ENCODE data around the gene NOMO2. TPM values are rescaled to one million over a fixed set of nuclear protein-coding genes. Genes with fewer than 3 reads are reported as not detected.
"Not testable (repeated sequence)": the region's sequence is repeated elsewhere in the genome, so short reads cannot be mapped to it uniquely, and the experiment has no call there.

NOMO2 gene, protein sequence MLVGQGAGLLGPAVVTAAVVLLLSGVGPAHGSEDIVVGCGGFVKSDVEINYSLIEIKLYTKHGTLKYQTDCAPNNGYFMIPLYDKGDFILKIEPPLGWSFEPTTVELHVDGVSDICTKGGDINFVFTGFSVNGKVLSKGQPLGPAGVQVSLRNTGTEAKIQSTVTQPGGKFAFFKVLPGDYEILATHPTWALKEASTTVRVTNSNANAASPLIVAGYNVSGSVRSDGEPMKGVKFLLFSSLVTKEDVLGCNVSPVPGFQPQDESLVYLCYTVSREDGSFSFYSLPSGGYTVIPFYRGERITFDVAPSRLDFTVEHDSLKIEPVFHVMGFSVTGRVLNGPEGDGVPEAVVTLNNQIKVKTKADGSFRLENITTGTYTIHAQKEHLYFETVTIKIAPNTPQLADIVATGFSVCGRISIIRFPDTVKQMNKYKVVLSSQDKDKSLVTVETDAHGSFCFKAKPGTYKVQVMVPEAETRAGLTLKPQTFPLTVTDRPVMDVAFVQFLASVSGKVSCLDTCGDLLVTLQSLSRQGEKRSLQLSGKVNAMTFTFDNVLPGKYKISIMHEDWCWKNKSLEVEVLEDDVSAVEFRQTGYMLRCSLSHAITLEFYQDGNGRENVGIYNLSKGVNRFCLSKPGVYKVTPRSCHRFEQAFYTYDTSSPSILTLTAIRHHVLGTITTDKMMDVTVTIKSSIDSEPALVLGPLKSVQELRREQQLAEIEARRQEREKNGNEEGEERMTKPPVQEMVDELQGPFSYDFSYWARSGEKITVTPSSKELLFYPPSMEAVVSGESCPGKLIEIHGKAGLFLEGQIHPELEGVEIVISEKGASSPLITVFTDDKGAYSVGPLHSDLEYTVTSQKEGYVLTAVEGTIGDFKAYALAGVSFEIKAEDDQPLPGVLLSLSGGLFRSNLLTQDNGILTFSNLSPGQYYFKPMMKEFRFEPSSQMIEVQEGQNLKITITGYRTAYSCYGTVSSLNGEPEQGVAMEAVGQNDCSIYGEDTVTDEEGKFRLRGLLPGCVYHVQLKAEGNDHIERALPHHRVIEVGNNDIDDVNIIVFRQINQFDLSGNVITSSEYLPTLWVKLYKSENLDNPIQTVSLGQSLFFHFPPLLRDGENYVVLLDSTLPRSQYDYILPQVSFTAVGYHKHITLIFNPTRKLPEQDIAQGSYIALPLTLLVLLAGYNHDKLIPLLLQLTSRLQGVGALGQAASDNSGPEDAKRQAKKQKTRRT
- 62.8 TPM for polyA plus RNA-seq

DNA sequence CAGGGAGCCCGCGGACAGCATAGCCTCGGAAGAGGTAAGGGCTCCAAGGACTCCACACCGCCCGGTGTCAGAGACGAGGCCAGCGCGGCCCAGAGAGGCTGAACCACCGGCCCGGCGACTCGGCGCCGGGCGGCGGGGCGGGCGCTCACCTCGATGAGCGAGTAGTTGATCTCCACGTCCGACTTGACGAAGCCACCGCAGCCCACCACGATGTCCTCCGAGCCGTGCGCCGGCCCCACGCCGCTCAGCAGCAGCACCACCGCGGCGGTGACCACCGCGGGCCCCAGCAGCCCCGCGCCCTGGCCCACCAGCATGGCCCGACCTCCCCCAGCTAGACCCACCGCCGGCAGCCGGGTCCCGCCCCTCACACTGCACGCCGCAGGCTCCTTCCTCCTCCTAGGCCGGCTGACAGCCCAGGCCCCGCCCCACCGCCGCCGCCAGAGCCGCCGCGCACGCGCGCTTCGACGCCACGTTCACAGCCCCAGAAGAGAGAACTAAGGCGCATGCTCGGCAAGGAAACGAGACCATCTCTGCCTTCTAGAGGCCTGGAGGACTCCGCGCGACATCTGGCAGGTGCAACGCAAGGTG lies at the start of gene NOMO2:
Gene NOMO2, minus strand, starts transcription at position 371 of the 588 bp plus-strand sequence. Its CDS starts 57 bp downstream, at position 314.
- not testable (repeated sequence) for H3K36me3 Mint-ChIP-seq, H3K27me3 Mint-ChIP-seq, H3K9me3 Mint-ChIP-seq, H3K4me1 Mint-ChIP-seq
- Mint-ChIP-seq H3K4me3 (peak within 1 kb of the TSS; percentile 61 to 91 (median 80)), H3K27ac (peak within 1 kb of the TSS in 2 of 3 donors; percentile 16 to 58)

- not testable (repeated sequence) for H3K4me1 Mint-ChIP-seq, H3K9me3 Mint-ChIP-seq, H3K27ac Mint-ChIP-seq, H3K4me3 Mint-ChIP-seq, H3K27me3 Mint-ChIP-seq, H3K36me3 Mint-ChIP-seq
Measured at GRCh38 chr16:18610147-18610803, 48.4 kb upstream of the NOMO2 start.

GRCh38 chr16:18608271-18608670 lies 46.4 kb upstream of the NOMO2 start:
- not testable (repeated sequence) for H3K27ac Mint-ChIP-seq

DNA sequence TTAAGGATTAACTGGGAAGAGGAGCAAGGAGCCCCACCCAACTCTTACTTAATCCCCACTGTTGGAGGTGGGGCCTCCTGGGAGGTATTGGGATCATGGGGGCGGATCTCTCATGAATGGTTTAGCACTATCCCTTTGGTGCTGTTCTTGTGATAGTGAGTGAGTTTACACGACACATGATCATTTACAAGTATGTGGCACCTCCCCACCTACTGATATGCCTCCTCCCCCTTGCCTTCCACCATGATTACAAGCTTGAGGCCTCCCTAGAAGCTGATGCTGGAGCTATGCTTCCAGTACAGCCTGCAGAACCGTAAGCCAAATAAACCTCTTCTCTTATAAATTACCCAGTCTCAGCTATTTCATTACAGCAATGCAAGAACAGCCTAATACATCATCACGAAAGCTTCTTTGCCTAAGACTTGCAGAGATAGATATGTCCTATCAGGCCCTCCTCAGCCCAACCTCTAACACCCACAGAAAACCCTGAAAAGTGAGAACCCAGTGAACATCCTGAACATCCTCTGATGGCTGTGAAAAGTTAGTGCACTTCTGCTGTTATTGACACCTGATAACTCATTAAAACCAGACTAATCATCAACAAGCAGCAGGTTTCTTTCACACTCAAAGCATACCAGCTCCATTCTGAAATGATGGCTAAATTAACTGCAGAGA lies 41.8 kb upstream of the NOMO2 start:
- H3K27ac Mint-ChIP-seq, H3K36me3 Mint-ChIP-seq, H3K4me1 Mint-ChIP-seq, H3K4me3 Mint-ChIP-seq, H3K9me3 Mint-ChIP-seq, H3K27me3 Mint-ChIP-seq: not testable (repeated sequence)

More at GRCh38 chr16:18608271-18608670, 46.4 kb upstream of the NOMO2 start:
- H3K4me3 Mint-ChIP-seq, H3K9me3 Mint-ChIP-seq, H3K36me3 Mint-ChIP-seq, H3K4me1 Mint-ChIP-seq, H3K27me3 Mint-ChIP-seq: not testable (repeated sequence)

- not testable (repeated sequence) for H3K27me3 Mint-ChIP-seq, H3K4me1 Mint-ChIP-seq, H3K36me3 Mint-ChIP-seq, H3K4me3 Mint-ChIP-seq, H3K27ac Mint-ChIP-seq, H3K9me3 Mint-ChIP-seq
Measured at GRCh38 chr16:18598582-18598981, 36.7 kb upstream of the NOMO2 start.

- H3K27ac Mint-ChIP-seq, H3K27me3 Mint-ChIP-seq, H3K36me3 Mint-ChIP-seq, H3K9me3 Mint-ChIP-seq, H3K4me1 Mint-ChIP-seq, H3K4me3 Mint-ChIP-seq: not testable (repeated sequence)
Measured at GRCh38 chr16:18597734-18598133, 35.8 kb upstream of the NOMO2 start.

GRCh38 chr16:18597319-18597718 lies 35.4 kb upstream of the NOMO2 start:
- not testable (repeated sequence) for H3K9me3 Mint-ChIP-seq, H3K4me3 Mint-ChIP-seq, H3K27ac Mint-ChIP-seq, H3K4me1 Mint-ChIP-seq, H3K36me3 Mint-ChIP-seq, H3K27me3 Mint-ChIP-seq

DNA sequence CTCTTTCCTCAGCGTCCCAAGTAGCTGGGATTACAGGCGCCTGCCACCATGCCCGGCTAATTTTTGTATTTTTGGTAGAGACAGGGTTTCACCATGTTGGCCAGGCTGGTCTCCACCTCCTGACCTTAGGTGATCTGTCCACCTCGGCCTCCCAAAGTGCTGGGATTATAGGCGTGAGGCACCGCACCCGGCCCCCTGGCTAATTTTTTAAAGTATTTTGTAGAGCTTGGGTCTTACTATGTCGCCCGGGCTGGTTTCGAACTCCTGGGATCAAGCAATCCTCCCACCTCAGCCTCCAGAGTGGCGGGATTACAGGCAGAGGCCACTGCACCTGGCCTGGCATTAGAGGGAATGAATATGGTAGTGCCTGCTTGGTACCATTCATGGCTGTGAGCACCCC lies 33.9 kb upstream of the NOMO2 start:
- not testable (repeated sequence) for H3K4me1 Mint-ChIP-seq, H3K27ac Mint-ChIP-seq, H3K27me3 Mint-ChIP-seq, H3K4me3 Mint-ChIP-seq, H3K9me3 Mint-ChIP-seq, H3K36me3 Mint-ChIP-seq

DNA sequence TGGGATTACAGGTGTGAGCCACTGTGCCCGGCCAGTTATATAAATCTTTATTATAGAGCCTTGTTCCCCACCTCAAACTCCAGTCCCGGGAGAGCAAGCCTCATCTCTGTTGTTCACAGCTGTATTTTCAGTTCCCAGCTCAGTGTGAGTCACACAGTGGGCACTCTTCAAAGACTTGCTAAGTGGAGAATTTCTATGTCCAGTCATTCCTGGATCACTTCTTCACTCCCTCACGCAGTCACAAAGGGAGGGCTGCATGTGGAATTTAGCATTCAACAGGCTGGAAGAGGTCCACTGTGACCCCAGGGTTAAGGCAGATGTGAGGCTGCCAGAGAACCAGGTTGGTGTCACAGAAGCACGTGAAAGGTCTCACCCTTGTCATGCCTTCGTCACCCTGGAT lies 33.0 kb upstream of the NOMO2 start:
- not testable (repeated sequence) for H3K36me3 Mint-ChIP-seq, H3K27ac Mint-ChIP-seq, H3K9me3 Mint-ChIP-seq, H3K27me3 Mint-ChIP-seq, H3K4me3 Mint-ChIP-seq, H3K4me1 Mint-ChIP-seq

DNA sequence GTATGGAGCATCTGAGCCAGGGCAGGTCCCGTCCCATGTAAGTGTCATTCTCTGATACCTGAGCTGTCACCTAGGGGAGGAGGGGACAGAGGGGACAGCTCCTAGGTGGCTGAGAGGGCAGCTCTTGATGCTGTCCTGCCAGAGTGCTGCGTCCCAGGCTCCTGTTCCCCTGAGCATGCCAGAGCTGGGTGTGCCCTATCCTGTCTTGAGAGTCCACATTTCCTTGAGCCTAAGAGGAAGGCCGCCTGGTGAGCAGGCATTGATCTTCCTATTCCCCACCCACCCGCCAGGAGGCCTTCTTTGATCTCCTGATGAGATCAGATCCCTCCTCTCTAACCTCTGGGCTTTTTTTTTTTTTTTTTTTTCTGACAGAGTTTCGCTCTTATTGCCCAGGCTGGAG lies 32.0 kb upstream of the NOMO2 start:
- H3K27me3 Mint-ChIP-seq, H3K4me1 Mint-ChIP-seq, H3K36me3 Mint-ChIP-seq, H3K4me3 Mint-ChIP-seq, H3K9me3 Mint-ChIP-seq, H3K27ac Mint-ChIP-seq: not testable (repeated sequence)

DNA sequence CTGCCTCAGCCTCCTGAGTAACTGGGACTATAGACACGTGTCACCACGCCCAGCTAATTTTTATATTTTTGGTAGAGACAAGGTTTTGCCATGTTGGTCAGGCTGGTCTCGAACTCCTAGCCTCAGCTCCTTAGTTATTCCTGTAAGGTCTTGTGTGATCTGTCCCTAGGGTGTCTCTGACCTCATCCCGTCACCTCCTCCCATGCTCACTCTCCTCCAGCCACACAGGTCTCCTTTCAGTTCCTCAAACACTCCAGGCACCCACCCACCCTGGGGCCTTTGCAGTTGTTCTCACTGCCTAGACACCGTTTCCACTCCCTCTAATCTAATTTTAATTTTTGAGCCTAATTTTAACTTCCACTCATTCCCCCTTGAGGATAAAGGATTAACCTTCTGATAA lies 31.1 kb upstream of the NOMO2 start:
- not testable (repeated sequence) for H3K27me3 Mint-ChIP-seq, H3K9me3 Mint-ChIP-seq, H3K4me3 Mint-ChIP-seq, H3K4me1 Mint-ChIP-seq, H3K27ac Mint-ChIP-seq, H3K36me3 Mint-ChIP-seq

DNA sequence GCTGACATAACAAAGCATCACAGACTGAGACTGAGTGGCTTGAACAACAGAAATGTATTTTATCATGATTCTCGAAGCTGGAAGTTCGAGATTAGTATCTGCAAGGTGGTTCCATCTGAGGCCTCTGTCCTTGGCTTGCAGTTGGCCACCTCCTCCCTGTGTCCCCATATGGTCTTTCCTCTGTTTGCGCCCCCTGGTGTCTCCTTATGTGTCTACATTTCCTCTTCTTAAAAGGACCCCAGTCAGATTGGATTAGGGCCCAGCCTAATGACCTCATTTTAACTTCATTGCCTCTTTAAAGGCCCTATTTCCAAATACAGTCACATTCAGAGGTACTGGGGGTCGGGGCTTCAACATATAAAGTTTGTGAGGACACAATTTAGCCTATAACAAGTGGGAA lies 30.0 kb upstream of the NOMO2 start:
- not testable (repeated sequence) for H3K27me3 Mint-ChIP-seq, H3K36me3 Mint-ChIP-seq, H3K4me3 Mint-ChIP-seq, H3K9me3 Mint-ChIP-seq, H3K27ac Mint-ChIP-seq, H3K4me1 Mint-ChIP-seq

- H3K27ac Mint-ChIP-seq, H3K36me3 Mint-ChIP-seq, H3K4me3 Mint-ChIP-seq, H3K27me3 Mint-ChIP-seq, H3K9me3 Mint-ChIP-seq, H3K4me1 Mint-ChIP-seq: not testable (repeated sequence)
Measured at GRCh38 chr16:18591441-18591840, 29.5 kb upstream of the NOMO2 start.

GRCh38 chr16:18589806-18590205 lies 27.9 kb upstream of the NOMO2 start:
- H3K4me3 Mint-ChIP-seq, H3K4me1 Mint-ChIP-seq, H3K36me3 Mint-ChIP-seq, H3K27ac Mint-ChIP-seq, H3K9me3 Mint-ChIP-seq, H3K27me3 Mint-ChIP-seq: not testable (repeated sequence)
